HG02840 (cell line): Measurements from ENCODE around the gene RAPGEF3.

Source experiments
- ATAC-seq: cut with Tn5 transposase; IDR thresholded peaks from one replicate; pipeline ENCODE4 v1.9.1; 2021; ENCODE audit warnings: mild to moderate bottlenecking, moderate library complexity, moderate number of reproducible peaks; ENCODE audit not compliant: unreplicated experiment, low FRiP score

Gene RAPGEF3

DNA sequence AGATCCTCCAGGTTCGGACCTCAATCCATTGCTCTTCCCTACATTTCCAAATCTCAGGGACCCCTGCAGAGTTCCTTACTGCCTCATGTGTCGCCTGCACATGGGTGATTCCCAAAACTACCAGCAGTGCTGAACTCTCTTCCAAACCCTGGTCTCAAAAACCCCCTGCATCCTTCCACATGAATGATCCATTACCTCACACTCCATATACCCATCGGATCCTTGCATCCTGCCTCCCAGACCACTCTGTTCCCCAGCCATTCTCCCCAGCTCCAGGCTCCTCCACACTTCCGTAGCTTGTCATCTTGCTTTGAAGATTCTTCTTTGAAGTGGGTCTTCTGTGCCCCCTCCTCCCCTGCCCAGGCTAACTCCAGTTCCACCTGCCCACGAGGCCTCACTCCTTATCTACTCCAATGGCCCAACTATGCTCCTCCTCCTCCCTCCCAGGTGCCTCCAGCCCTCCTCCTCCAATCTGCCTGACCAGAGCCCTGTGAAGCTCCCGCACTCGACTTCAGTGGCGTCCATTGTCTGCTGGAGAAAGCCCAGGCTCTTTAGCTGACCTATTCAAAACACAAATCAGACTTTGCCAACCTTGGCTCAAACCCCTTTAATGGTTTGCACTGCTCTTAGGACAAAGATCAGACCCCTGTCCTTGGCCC lies 13.8 kb downstream of the RAPGEF3 start:
- ATAC-seq, result no peak

DNA sequence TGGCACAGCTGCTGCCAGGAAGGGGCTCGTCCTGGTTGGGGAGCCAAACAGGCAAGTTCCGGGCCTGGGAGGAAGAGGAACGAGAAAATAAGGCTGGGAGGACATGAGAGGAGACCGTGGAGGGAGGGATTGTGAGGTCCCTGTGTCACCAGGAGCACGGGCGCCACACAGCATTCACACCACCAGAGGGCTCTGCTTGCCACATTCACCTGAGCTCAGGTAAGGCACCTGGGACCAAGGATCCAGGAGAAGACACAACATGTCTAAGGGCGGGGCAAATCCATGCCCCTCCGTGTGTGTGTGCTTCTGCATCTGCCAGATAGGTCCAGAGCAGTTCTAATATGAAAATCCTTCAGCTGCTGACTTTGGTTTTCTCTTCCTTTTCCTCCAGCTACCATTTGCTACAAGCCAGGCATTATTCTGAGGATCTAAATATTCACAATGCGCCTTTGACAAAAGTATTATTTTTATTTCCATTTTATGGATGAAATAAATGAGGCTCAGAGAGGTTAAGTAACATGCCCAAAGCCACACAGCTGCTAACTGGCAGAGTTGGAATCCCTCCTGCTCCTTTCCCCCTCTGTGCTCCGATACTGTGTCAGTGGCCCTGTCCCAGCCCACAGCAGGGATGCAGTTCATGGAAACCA lies 14.6 kb downstream of the RAPGEF3 start:
- ATAC-seq, result no peak

DNA sequence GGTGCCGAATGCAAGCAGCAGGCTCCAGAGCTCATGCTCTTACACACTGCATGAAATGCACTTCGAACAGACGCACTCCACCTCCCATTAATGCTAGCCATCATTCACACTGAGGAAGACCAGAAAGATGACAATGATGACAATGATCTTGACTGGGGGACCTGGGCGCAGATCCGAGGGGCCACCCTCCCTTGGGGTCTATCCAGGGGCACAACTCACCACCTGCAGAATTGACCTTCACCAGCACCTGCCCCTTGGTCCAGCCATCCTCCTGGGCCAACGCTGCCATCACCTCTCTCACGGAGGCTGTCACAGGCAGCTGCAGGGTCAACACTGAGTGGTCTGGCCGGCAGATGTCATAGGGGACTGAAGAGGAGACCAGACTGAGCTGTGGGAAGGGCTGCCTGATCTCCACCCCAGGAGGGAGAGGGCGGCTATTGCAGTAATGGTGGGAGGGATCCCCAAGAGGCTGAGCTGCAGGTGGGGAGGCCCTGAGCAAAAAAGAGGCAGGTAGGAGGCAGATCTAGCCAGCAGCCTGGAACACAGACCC lies 15.3 kb downstream of the RAPGEF3 start:
- ATAC-seq, result no peak

DNA sequence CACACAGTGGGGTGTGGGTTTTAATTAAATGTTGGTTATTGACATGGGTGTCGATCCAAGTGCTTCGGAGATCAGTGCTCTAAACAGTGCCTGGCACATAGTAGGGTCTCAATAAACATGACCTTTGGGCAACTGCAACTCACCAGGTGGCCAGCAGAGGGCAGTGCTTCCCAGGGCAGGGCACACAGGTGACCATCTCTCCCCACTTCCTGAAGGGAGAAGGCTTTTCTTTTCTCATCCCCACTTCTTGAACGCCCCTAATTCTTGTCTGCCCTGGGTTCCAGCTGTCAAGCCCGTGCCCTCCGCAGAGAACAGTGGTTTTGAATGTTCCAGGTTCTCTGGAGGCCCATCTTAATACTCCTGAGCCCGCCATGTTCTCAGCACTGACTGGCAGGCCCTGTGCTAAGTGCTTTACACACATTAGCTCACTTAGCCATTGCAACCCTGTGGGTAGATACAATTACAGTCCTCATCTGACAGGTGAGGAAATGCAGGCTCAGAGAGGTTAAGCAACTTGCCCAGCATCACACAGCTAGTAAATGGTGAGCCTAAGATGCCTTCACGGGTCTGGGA lies 16.3 kb downstream of the RAPGEF3 start:
- ATAC-seq, result no peak

DNA sequence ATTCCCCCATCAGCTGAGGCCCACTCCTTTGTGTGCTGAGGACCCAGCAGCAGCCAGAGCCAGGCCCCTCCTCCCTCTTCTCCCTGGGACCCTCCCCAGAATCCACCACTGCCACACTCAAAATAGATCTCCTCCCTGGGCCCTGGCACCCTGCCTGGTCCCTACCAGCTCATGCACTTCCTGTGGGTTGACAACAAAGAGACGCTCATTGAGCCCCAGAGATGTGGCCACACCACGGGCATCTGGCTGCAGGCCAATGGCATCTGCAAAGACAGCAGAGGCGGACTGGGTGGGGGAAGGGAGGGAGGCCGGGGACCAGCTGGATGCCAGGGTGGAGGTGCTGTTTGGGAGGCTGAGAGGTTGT lies 17.4 kb downstream of the RAPGEF3 start:
- no peak for ATAC-seq

DNA sequence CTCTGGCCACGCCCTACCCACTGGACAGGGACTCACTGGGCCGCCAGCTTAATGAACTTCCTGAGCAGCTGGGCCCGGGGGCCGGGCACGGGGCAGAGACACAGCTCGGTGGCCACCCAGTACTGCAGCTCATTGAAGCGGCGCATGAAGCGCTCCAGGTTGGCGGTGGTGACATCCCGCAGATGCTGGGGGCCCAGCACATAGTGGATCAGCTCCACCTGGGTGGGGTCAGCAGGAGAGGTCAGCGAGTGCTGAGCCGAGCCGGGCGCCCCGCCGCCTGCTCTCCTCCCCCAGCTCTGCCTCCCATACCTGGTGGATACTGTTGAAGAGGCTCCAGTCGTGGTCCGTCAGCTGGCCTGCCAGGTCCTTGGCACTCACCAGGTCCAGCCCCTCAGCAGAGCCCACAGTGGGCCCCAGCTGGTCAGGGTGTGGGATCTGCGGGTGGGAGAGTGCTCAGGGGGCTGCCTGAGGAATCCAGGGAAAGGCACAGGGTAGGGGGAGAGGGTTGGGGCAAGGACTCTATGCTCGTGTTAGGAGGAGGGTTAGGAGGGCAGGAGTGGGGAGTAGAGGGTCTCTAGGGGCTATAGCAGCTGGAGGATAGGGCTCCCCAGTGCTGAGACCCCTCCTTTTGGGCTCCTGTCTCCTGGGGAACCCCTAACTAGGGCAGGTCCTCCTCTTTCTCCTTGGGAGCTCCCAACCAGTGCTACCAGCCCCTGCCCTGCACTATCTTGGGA lies 17.9 kb downstream of the RAPGEF3 start:
- no peak for ATAC-seq

DNA sequence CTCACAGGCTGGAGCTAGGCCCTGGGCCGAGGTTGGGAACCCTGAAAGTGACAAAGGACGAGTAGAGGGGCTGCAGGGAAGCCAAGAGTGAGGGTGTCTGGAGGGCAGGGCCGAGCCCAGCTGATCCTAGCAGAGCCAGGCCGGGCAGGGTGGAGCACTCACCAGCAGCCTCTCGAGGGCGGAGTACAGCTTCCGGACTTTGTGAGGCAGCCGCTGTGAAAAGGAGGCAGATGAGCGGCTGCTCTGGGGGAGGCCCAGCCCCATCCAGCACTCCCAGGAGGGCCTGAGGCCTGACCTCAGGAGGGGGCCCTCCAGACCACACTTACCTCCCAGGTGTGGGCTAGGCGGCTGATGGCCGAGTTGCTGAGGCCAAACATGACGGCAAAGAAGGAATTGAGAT lies 18.7 kb downstream of the RAPGEF3 start:
- ATAC-seq, result no peak

DNA sequence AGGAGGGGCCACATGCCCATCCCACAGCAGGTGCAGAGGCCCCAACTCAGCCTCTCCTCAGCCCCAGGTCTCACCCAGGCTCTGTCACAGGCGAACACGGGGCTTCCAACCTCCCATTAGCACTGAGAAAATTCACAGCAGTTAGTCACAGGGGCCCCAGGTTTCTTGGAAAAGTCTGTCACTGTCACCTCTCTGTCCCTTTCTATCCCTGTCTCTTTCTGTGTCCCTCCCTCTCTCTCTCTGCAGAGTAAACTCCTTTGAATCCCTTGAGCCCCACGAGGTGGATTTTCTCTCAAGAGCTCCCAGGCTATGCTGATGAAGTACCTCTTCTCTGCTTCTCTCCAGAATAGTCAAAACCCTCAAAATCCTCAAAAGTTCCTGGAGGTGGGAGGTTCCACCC lies 19.4 kb downstream of the RAPGEF3 start:
- no peak for ATAC-seq

DNA sequence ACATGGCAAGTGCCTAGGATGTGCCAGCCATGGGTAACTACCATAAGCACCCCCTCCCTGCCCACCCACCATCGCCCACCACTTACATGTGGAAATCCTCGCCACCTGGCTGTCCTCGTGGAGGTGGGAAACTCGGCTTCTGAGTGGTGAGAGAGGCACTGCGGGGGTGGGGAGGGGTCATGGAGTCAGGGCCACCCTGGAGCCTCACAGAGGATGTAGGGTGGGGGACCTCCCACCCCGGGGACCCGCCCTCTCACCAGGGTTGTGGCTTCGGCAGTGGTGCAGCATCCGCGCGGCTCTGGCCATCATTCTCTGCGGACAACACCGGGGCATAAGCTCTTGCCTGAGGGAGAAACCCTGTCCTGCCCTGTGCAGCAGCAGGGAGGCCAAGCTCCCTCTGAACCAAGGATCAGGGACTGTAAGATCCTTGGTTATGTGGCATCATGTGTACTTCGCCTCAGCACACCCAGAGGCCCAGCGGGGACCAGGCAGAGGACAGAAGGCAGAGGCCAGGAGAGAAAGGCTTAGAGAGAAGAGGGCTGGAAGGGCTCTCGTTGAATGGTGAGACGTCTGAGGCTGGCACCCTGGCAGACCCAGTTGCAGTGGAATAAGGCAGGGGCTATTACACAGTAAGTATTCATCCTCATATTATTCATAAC lies 20.6 kb downstream of the RAPGEF3 start:
- ATAC-seq, result no peak

DNA sequence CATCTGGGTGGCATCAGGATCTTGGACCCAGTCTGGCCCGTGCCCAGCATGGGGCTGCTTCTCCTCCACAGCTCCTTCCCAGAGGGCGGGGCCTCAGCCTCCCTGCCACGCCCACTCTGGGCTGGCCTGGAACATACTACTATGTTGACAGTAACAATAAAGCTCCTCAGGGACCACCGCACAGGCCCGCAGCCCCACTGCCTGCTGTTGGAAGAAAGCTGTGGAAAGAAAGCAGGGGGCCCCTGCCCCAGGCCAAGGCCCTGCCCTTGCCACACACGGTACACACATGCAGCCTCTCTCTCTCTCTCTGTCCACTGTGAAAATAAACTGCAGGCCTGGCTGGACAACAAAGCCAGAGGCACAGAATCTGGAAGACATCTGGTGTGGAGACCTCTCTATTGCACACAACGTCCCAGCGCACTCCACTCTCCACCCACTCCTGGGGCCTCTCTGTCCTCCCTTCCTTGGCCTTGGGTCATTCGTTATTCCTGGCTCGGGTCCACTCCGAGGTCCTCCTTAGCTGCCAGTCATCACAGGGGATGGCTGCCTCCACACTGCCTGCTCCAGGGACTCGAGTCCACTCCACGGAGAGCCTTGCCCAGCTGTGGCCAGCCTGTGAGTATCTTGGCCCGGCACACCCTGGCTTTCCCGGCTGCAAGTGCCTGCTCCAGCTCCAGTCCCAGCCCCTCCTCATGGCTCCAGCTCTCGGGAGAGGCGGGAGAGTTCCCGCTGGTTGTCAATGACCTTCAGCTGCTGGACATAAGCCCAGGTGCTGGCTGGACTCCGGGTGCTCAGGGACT lies 21.6 kb downstream of the RAPGEF3 start:
- no peak for ATAC-seq

DNA sequence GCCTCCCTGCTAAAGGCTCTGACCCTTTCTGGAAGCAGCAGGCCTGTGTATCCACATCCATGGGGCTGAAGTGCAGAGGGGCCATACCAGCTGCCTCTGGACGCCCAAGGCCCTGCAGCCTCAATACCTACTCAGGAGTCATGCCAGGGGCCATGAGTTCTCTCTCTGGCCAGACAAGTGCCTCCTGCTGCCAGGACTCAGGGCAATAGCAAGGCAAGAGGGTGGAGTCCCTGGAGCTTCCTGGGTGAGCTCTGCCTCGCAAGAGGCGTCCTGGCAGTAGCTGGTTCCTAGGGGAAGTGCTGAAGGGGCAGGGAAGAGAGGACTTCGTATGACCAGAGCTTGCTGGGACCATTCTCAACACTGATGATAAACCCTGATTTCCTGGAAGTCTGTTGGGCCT lies 22.5 kb downstream of the RAPGEF3 start:
- ATAC-seq, result no peak

DNA sequence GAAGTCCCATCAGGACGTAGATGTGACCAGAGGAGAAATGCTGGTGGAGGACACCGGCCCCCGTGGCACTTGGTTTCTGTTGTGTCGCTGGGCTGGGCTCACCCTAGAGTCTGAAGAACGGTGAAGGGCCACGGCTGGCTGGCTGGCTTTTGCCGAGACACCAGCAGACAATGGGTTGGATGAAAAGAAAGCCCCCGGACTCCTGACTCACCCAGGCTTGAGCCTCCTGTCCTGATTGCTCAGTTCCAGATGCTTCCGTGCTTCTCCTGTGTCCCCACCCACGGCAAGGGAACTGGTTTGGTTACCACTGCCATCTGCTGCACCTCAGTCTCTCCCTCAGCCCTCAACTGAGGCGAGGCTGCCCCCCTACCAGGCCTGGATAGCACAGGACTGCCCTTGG lies 23.0 kb downstream of the RAPGEF3 start:
- no peak for ATAC-seq

DNA sequence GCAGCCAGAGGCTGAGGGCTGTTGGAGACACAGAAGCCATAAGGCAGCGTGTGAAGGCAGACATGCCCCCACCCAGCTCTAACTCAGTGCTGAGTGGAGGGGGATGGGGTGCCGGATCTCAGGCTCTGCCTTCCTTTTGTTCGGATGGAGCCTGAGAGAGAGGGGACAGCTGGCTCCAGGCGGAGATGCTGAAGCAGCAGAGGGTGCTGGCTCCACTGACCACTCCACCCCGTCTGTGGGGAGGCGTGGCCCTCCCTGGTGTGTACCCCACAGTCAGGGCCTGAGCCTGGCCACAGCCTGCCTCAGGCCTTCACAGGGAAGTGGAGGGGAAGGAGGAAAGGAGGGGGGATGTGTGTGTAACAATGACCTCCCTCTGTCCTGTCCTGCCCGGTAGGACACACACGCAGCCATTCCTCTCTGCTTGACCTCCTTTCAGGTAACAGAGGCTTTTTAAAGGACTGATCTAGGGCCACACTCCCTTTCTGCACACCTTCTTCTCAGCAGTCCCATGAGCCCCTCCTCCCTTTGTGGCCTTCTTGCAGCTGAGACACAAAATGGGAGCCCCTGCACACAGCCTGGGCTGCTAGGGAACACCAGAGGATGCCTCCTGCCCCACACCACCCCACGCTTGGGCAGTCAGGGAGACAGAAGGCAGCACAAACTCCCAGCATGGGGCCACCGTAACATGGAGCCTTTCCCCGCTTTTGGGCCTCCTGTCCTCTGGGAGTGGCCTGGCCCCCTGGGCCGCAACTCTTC lies 23.8 kb downstream of the RAPGEF3 start:
- no peak for ATAC-seq

DNA sequence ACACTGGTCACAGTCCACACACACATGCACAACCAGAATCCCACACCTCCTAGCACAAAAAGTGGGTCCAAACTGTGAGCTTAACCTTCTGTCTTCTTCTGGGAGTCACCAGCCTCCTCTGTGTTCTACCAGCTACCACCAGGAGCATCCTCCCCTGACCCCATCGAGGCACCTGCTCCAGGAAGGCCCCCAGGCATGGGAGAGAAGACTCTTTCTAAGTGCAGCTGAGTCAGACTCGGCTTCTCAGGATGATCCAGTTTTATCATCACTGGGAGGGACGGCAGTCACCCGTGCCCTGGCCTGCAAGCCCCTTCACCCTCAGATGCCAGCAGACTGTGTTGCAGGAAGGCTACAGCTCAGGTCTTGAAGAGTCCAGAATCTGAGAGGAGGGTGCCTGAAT lies 25.5 kb downstream of the RAPGEF3 start:
- no peak for ATAC-seq

DNA sequence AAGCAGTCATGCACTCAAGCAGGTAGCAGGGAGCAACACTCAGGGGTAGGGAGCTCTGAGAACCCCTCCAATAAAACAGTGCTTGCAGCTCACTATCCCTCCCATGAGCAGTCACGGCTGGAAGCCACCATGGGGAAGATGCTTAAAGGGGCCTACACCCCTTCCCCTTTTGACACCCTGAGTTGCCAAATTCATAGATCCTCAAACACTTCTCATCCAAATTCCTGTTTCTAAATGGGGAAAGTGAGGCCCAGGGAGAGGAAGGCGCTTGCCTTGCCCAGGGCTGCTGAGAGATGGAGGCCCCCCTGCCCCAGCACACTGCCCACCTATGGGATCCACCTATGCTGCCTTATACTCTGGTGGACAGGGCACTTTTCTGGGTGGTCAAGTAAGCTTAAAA lies 26.2 kb downstream of the RAPGEF3 start:
- no peak for ATAC-seq

DNA sequence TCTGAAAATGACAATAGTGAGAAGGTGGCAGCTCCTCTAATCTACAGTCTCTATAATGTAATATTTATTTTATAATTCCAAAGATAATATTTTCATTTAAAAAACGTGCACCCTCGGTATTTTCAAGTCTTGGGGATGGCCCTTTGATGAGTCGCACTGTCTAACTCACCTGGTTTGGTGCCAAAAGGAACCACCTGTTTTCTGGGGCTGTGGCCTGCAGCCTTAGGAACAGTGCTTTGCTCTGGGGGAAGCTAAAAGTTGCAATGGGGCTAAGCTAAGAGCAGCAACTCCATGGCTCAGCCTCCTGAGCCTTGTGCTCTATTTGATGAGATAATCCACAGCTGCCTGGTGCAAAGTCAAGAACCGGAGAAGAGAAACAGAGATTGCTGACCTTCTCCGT lies 27.0 kb downstream of the RAPGEF3 start:
- ATAC-seq, result no peak

DNA sequence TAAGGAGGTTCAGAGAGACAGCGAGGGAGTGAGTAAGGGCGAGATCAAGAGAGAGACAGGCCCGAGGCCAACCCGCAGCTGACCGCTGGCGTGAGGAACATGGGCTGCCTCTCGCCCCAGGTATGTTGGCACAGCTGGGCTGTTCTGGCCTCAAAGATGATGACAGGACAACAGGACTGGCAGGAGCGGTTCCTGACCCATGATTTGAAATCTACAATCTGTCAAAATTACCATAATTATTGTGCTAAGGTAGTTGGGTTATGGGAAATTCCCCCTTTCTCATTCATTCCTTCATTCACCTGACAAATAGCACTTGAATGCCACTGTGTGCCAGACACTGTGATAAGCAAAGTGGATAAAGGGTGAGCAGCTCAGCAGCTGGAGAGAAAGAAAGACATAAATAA lies 28.3 kb downstream of the RAPGEF3 start:
- ATAC-seq, result no peak

DNA sequence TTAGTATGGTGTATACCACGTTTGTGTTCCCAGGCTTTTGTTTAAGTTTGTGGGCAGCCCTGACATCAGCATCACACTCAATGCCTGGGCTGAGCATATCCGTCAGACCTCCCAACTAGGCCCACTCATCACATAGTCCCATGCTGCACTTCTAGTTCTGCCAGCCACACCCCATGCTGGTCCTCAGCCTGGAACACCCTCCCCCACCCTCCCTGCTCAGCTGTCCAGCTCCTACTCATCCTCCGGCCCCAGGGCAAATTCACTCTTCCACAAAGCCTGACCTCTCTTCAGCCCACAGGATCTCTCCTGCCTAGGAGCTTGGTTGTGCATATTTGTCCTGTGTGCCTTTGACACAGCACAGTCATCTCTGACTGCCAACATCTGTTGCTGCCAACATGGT lies 29.4 kb downstream of the RAPGEF3 start:
- no peak for ATAC-seq

DNA sequence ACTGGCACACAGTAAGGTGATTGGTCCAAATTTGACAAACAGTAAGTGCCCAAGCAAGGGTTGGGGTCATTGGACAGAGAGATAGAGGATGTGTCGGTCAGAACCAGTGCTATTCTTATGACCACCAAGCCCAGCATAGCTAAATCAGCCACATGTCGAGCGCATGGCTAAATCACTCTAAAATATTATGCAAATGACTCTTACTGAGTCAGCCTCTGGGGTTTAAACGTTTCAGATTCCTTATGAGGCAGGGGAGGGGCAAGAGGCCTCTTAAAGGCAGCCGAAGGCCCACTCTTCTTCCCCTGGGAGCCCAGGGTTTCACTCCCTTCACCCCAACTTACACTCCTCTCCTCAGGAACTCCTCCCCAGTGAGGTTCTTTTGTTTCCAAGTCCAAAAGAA lies 32.8 kb downstream of the RAPGEF3 start:
- peak; percentile 67 for ATAC-seq
